Neural cell (in vitro differentiated cells): ENCODE measurements around the gene OGA. TPM values are rescaled to one million over a fixed set of nuclear protein-coding genes. Genes with fewer than 3 reads are reported as not detected.
"Not testable (repeated sequence)": the region's sequence is repeated elsewhere in the genome, so short reads cannot be mapped to it uniquely, and the experiment has no call there.

Experiments used
- H2AFZ ChIP-seq: fragments of 200-600, 300-800 bp; sonication (generic), shearing (Covaris generic); 2 replicates; pipeline ENCODE4 v1.6.0; 2014; ENCODE audit warnings: low read depth, mild to moderate bottlenecking, antibody characterized with exemption, low read length, moderate library complexity
- H3F3A ChIP-seq: fragments of 200-600 bp; shearing (Covaris generic); 2 replicates; pipeline ENCODE4 v1.6.1; 2016; ENCODE audit warnings: mild to moderate bottlenecking, moderate library complexity, mixed read lengths, antibody characterized with exemption, low read length; ENCODE audit not compliant: insufficient read depth, poor library complexity, severe bottlenecking
- H3K27ac ChIP-seq: fragments of 200-600, 300-800 bp; sonication (generic), shearing (Covaris generic); 2 replicates; pipeline ENCODE4 v1.5.1; 2014; ENCODE audit warnings: mild to moderate bottlenecking, low read length, moderate library complexity
- H3K27me3 ChIP-seq: fragments of 300-800, 200-600 bp; sonication (generic), shearing (Covaris generic); 2 replicates; pipeline ENCODE4 v1.6.0; 2014; ENCODE audit warnings: mild to moderate bottlenecking, low read depth, low read length, moderate library complexity; ENCODE audit not compliant: insufficient read depth
- H3K36me3 ChIP-seq: fragments of 300-800, 200-600 bp; sonication (generic), shearing (Covaris generic); 2 replicates; pipeline ENCODE4 v1.5.1; 2014; ENCODE audit warnings: mild to moderate bottlenecking, antibody characterized with exemption, low read length, moderate library complexity; ENCODE audit not compliant: insufficient read depth
- H3K4me2 ChIP-seq: fragments of 300-800, 200-600 bp; sonication (generic), shearing (Covaris generic); 2 replicates; pipeline ENCODE4 v1.6.0; 2014; ENCODE audit warnings: mild to moderate bottlenecking, low read length
- H3K4me3 ChIP-seq: fragments of 300-800, 200-600 bp; sonication (generic), shearing (Covaris generic); 2 replicates; pipeline ENCODE4 v1.5.1; 2014; ENCODE audit warnings: mild to moderate bottlenecking, low read length, moderate library complexity
- H3K79me2 ChIP-seq: fragments of 200-600 bp; shearing (Covaris generic); replicated peaks from 2 replicates; pipeline ENCODE4 v1.6.0; 2014; ENCODE audit warnings: mild to moderate bottlenecking, low read length, moderate library complexity; ENCODE audit not compliant: insufficient read depth
- H3K9ac ChIP-seq: fragments of 300-800, 200-600 bp; sonication (generic), shearing (Covaris generic); 2 replicates; pipeline ENCODE4 v1.6.1; 2016; ENCODE audit warnings: mild to moderate bottlenecking, low read length, mixed read lengths
- H3K9me2 ChIP-seq: fragments of 200-600 bp; shearing (Covaris generic); 2 replicates; pipeline ENCODE4 v1.6.1; 2016; ENCODE audit warnings: mild to moderate bottlenecking, low read length, mixed read lengths; ENCODE audit not compliant: insufficient read depth
- H3K9me3 ChIP-seq: fragments of 200-600, 300-800 bp; sonication (generic), shearing (Covaris generic); 2 replicates; pipeline ENCODE4 v1.6.1; 2016; ENCODE audit warnings: mild to moderate bottlenecking, mixed run types, low read length, moderate library complexity, mixed read lengths
- H4K20me1 ChIP-seq: fragments of 200-600 bp; shearing (Covaris generic); 2 replicates; pipeline ENCODE4 v1.6.1; 2016; ENCODE audit warnings: mild to moderate bottlenecking, mixed run types; ENCODE audit not compliant: insufficient read depth
- EP300 ChIP-seq: fragments of 450-650 bp; conservative IDR thresholded peaks from 2 replicates; pipeline ENCODE4 v1.6.1; 2014; ENCODE audit warnings: antibody characterized with exemption, mild to moderate bottlenecking, moderate library complexity; ENCODE audit not compliant: poor library complexity, severe bottlenecking
- EZH2 ChIP-seq: fragments of 200-600, 300-800 bp; shearing (Covaris generic), sonication (generic); IDR thresholded peaks from 2 replicates; pipeline ENCODE4 v1.6.1; 2014; ENCODE audit warnings: antibody characterized with exemption, low read length, borderline replicate concordance, mild to moderate bottlenecking; ENCODE audit not compliant: insufficient read depth, poor library complexity, severe bottlenecking
- MXI1 ChIP-seq: fragments of 450-650 bp; conservative IDR thresholded peaks from 2 replicates; pipeline ENCODE4 v1.6.1; 2014; ENCODE audit warnings: antibody characterized with exemption, mild to moderate bottlenecking; ENCODE audit not compliant: poor library complexity, severe bottlenecking
- POLR2AphosphoS5 ChIP-seq: IDR thresholded peaks from 2 replicates; pipeline ENCODE4 v1.6.1; 2012
- RAD21 ChIP-seq: fragments of 450-650 bp; conservative IDR thresholded peaks from 2 replicates; pipeline ENCODE4 v1.6.1; 2014; ENCODE audit warnings: antibody characterized with exemption, mild to moderate bottlenecking, moderate library complexity
- REST ChIP-seq: IDR thresholded peaks from 2 replicates; pipeline ENCODE4 v1.6.1; 2012; ENCODE audit warnings: borderline replicate concordance
- SMC3 ChIP-seq: fragments of 450-650 bp; conservative IDR thresholded peaks from 2 replicates; pipeline ENCODE4 v1.6.1; 2014; ENCODE audit warnings: antibody characterized with exemption, mild to moderate bottlenecking, moderate library complexity; ENCODE audit not compliant: poor library complexity
- TAF1 ChIP-seq: IDR thresholded peaks from 2 replicates; pipeline ENCODE4 v1.6.1; 2012; ENCODE audit warnings: low read depth
- polyA plus RNA-seq: library from polyadenylated mRNA; depleted of rRNA; stranded (reverse); fragments of >200 nt; gene quantifications from 2 replicates; pipeline ENCODE4 v1.2.3, GENCODE V29; 2014
- TF ChIP-seq, protein P1 (sequence below): fragments of 450-650 bp; IDR thresholded peaks from 2 replicates; pipeline ENCODE4 v1.5.1; 2014; ENCODE audit warnings: antibody characterized with exemption, mild to moderate bottlenecking, moderate library complexity; ENCODE audit not compliant: poor library complexity, severe bottlenecking

OGA gene
- polyA plus RNA-seq, 1 donor from 2014 or later: 357 TPM

DNA sequence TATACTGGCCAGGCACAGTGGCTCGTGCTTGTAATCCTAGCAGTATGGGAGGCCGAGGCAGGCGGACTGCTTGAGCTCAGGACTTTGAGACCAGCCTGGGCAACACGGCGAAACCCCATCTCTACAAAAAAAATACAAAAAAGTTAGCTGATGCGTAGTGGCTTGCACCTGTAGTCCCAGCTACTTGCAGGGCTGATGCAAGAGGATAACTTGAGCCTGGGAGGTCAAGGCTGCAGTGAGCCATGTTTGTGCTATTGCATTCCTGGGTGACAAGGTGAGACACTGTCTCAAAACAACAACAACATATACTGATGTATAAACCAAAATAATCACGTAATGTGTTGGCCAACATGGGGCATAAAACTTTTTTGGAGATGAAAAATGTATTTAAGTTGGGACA, 28.6 kb downstream of the OGA start:
- Histone ChIP-seq H3K9ac (no peak overlapping the region), H3K27me3 (no peaks in the 10 kb centered on the region), H2AFZ (no peak overlapping the region), H3K36me3 (peaks cover 23% of the 10 kb centered on the region), H3K79me2 (peaks cover 26% of the 10 kb centered on the region), H3K9me3 (no peaks in the 10 kb centered on the region), H4K20me1 (peaks cover 32% of the 10 kb centered on the region), H3K27ac (no peak overlapping the region), H3K9me2 (no peaks in the 10 kb centered on the region), H3K4me3 (no peak overlapping the region), H3F3A (peaks cover 11% of the 10 kb centered on the region), H3K4me2 (no peak overlapping the region)
- TF ChIP-seq POLR2AphosphoS5 (no peak), SMC3 (no peak), TAF1 (no peak), RAD21 (no peak), EZH2 (no peak), MXI1 (no peak), EP300 (no peak), REST (no peak)
- TF ChIP-seq, protein P1, sequence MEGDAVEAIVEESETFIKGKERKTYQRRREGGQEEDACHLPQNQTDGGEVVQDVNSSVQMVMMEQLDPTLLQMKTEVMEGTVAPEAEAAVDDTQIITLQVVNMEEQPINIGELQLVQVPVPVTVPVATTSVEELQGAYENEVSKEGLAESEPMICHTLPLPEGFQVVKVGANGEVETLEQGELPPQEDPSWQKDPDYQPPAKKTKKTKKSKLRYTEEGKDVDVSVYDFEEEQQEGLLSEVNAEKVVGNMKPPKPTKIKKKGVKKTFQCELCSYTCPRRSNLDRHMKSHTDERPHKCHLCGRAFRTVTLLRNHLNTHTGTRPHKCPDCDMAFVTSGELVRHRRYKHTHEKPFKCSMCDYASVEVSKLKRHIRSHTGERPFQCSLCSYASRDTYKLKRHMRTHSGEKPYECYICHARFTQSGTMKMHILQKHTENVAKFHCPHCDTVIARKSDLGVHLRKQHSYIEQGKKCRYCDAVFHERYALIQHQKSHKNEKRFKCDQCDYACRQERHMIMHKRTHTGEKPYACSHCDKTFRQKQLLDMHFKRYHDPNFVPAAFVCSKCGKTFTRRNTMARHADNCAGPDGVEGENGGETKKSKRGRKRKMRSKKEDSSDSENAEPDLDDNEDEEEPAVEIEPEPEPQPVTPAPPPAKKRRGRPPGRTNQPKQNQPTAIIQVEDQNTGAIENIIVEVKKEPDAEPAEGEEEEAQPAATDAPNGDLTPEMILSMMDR: no peak

DNA sequence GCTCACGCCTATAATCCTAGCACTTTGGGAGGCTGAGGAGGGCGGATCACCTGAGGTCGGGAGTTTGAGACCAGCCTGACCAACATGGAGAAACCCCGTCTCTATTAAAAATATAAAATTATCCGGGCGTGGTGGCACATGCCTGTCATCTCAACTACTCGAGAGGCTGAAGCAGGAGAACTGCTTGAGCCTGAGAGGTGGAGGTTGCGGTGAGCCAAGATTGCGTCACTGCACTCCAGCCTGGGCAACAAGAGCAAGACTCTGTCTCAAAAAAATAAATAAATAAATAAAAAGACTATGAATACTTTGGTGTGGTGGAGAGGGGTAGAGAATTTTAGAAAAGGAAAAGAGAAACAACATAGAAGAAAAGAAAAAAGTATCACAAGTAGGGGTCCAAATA, 29.0 kb downstream of the OGA start:
- peaks cover 22% of the 10 kb centered on the region for H3K79me2 ChIP-seq
- not testable (repeated sequence) for H3K9me2 ChIP-seq, H3K9ac ChIP-seq, H3K4me3 ChIP-seq, H3K27ac ChIP-seq, H3K9me3 ChIP-seq, H3K4me2 ChIP-seq, H3K27me3 ChIP-seq, H2AFZ ChIP-seq
- H3F3A ChIP-seq: peaks cover 12% of the 10 kb centered on the region
- H4K20me1 ChIP-seq: peaks cover 34% of the 10 kb centered on the region
- peaks cover 23% of the 10 kb centered on the region for H3K36me3 ChIP-seq

- peaks cover 23% of the 10 kb centered on the region for H3K36me3 ChIP-seq
- no peaks in the 10 kb centered on the region for H3K9me2 ChIP-seq
- peaks cover 20% of the 10 kb centered on the region for H4K20me1 ChIP-seq
- H3K4me3 ChIP-seq: no peak overlapping the region
- no peak overlapping the region for H3K9ac ChIP-seq
- H2AFZ ChIP-seq: no peak overlapping the region
- no peaks in the 10 kb centered on the region for H3K27me3 ChIP-seq
- H3K79me2 ChIP-seq: peaks cover 9% of the 10 kb centered on the region
- no peaks in the 10 kb centered on the region for H3K9me3 ChIP-seq
- H3F3A ChIP-seq: peaks cover 20% of the 10 kb centered on the region
- TF ChIP-seq EP300 (no peak), EZH2 (no peak), RAD21 (no peak), REST (no peak), MXI1 (no peak), TAF1 (no peak), SMC3 (no peak), POLR2AphosphoS5 (no peak)
- TF ChIP-seq, protein P1: no peak
- H3K4me2 ChIP-seq: no peak overlapping the region
- H3K27ac ChIP-seq: no peak overlapping the region
Measured at GRCh38 chr10:101785801-101786200, 32.4 kb downstream of the OGA start.
